Liver (tissue), 9 donors: ENCODE measurements around the gene LHX8. TPM values are rescaled to one million over a fixed set of nuclear protein-coding genes. Genes with fewer than 3 reads are reported as not detected.

Experiments used
- DNase-seq: peaks from one replicate; pipeline ENCODE4 v3.0.0-alpha.2; 2017; ENCODE audit warnings: low spot score
- H3K27ac ChIP-seq, 2 donors: one replicate each; pipeline ENCODE4 v1.7.0; 2013; ENCODE audit warnings: inconsistent platforms in 2 of 2, low read length in 2 of 2, control low read depth in 1 of 2, low read depth in 1 of 2, mild to moderate bottlenecking in 1 of 2
- H3K27me3 ChIP-seq, 4 donors: one replicate each; pipeline versions ENCODE4 v1.6.1 to v1.7.0; 2013; ENCODE audit warnings: low read length in 3 of 4, inconsistent platforms in 1 of 4, mild to moderate bottlenecking in 1 of 4, moderate library complexity in 1 of 4; ENCODE audit not compliant: control insufficient read depth in 4 of 4, insufficient read depth in 4 of 4
- H3K36me3 ChIP-seq, 4 donors: one replicate each; pipeline versions ENCODE4 v1.6.1 to v1.7.0; 2013; ENCODE audit warnings: low read length in 3 of 4, mild to moderate bottlenecking in 3 of 4, low read depth in 1 of 4, moderate library complexity in 1 of 4; ENCODE audit not compliant: control insufficient read depth in 4 of 4, insufficient read depth in 3 of 4
- H3K4me1 ChIP-seq, 4 donors: one replicate each; pipeline versions ENCODE4 v1.6.1 to v1.7.0; 2013; ENCODE audit warnings: low read length in 3 of 4, mild to moderate bottlenecking in 3 of 4, moderate library complexity in 1 of 4; ENCODE audit not compliant: control insufficient read depth in 4 of 4, insufficient read depth in 4 of 4
- H3K4me3 ChIP-seq, 3 donors: one replicate each; pipeline versions ENCODE4 v1.6.1 to v1.7.0; 2013; ENCODE audit warnings: low read length in 3 of 3, control low read depth in 1 of 3, low read depth in 1 of 3, mild to moderate bottlenecking in 1 of 3
- H3K9ac ChIP-seq, 2 donors: one replicate each; pipeline ENCODE4 v1.7.0; 2013; ENCODE audit warnings: low read length in 2 of 2, mild to moderate bottlenecking in 2 of 2, moderate library complexity in 2 of 2, control low read depth in 1 of 2, low read depth in 1 of 2
- H3K9me3 ChIP-seq, 4 donors: one replicate each; pipeline versions ENCODE4 v1.6.1 to v1.7.0; 2013; ENCODE audit warnings: low read length in 3 of 4; ENCODE audit not compliant: control insufficient read depth in 4 of 4
- FOXA2 ChIP-seq: IDR thresholded peaks from 2 replicates; pipeline ENCODE4 v1.6.1; 2016; ENCODE audit warnings: antibody characterized with exemption
- GABPA ChIP-seq, 2 donors: IDR thresholded peaks in 1 of 2; conservative IDR thresholded peaks in 1 of 2; 2 replicates each; pipeline ENCODE4 v1.6.1; 2016; ENCODE audit warnings: antibody characterized with exemption in 2 of 2, mild to moderate bottlenecking in 1 of 2, moderate library complexity in 1 of 2
- HNF4A ChIP-seq, 2 donors: conservative IDR thresholded peaks; 2 replicates each; pipeline ENCODE4 v1.6.1; 2016; ENCODE audit warnings: antibody characterized with exemption in 2 of 2, mild to moderate bottlenecking in 2 of 2
- HNF4G ChIP-seq: IDR thresholded peaks from 2 replicates; pipeline ENCODE4 v1.6.1; 2016; ENCODE audit warnings: antibody characterized with exemption
- RXRA ChIP-seq, 2 donors: IDR thresholded peaks; 2 replicates each; pipeline ENCODE4 v1.6.1; 2017 to 2018; ENCODE audit warnings: antibody characterized with exemption in 2 of 2, mild to moderate bottlenecking in 1 of 2
- SP1 ChIP-seq: IDR thresholded peaks from 2 replicates; pipeline ENCODE4 v1.6.1; 2018; ENCODE audit warnings: antibody characterized with exemption, mild to moderate bottlenecking
- TAF1 ChIP-seq: conservative IDR thresholded peaks from 2 replicates; pipeline ENCODE4 v1.6.1; 2016; ENCODE audit warnings: antibody characterized with exemption, mild to moderate bottlenecking
- YY1 ChIP-seq: IDR thresholded peaks from 2 replicates; pipeline ENCODE4 v1.6.1; 2016; ENCODE audit warnings: antibody characterized with exemption, mild to moderate bottlenecking
- WGBS: extraction: QIAGEN DNeasy Blood & Tissue Kit; methylation state at CpG from one replicate; pipeline ENCODE4 v1.1.7; 2013; 5-methylcytosine and 5-hydroxymethylcytosine counted together
- polyA plus RNA-seq, 2 donors: library from polyadenylated mRNA; stranded (reverse) in 1 of 2; unstranded in 1 of 2; fragments of 200-250 nt in 1 of 2; fragments of >200 nt in 1 of 2; fragmentation: Nextera tagmentation in 1 of 2; extraction: Ambion mirVana in 1 of 2; gene quantifications; one replicate each; pipeline versions ENCODE4 v1.2.1 to v1.2.3, GENCODE V29; 2013 to 2015
- total RNA-seq, 2 donors: library from RNA; depleted of rRNA; stranded (reverse); fragments of >200 nt; gene quantifications; one replicate each; pipeline ENCODE4 v1.2.3, GENCODE V29; 2014
- TF ChIP-seq, protein P1 (sequence below): IDR thresholded peaks from 2 replicates; pipeline ENCODE4 v1.6.1; 2016; ENCODE audit warnings: antibody characterized with exemption, mild to moderate bottlenecking
- TF ChIP-seq, protein P2 (sequence below): fragments of 150-350 bp; IDR thresholded peaks from 2 replicates; pipeline ENCODE4 v1.5.1; 2017; ENCODE audit warnings: improper control_type of control experiment, low read depth, low read length; ENCODE audit not compliant: missing input control
- TF ChIP-seq, protein P3 (sequence below): IDR thresholded peaks from 2 replicates; pipeline ENCODE4 v1.6.1; 2016; ENCODE audit warnings: antibody characterized with exemption
- donor health status: healthy.
- donor health status: healthy.
- donor health status: healthy.
- donor health status: healthy.
- donor health status: healthy.

LHX8 gene
- total and polyA plus RNA-seq, 4 donors, result not detected

DNA sequence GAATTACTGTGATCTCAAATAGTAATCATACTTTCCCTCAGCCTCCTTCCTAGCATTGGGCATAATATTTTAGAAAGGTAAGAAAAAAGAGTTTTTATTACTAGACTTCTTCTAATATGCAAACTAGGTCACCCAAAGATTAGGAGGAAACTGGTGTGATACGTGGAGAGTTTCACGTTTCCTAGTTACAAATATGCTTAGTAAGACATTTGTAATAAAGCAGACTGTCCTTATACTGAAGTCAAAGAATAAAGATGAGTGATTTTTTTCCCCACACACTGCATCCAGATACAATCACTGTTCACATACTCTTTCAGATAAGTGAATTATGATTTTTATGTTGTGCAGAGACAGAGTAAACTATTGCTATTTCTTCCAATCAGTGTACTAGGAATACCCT lies 17.9 kb downstream of the LHX8 start:
- Histone ChIP-seq H3K36me3 (no peaks in the 10 kb centered on the region), H3K9ac (no peak overlapping the region), H3K4me1 (no peaks in the 10 kb centered on the region), H3K27ac (no peak overlapping the region), H3K27me3 (peaks cover 0 to 2% (median 0%) of the 10 kb centered on the region in 4 donors), H3K4me3 (no peak overlapping the region), H3K9me3 (no peaks in the 10 kb centered on the region)
- DNase-seq, result no peak
- WGBS, result 66% methylated on average over 2 of the region's 2 CpGs
- TF ChIP-seq, protein P1, sequence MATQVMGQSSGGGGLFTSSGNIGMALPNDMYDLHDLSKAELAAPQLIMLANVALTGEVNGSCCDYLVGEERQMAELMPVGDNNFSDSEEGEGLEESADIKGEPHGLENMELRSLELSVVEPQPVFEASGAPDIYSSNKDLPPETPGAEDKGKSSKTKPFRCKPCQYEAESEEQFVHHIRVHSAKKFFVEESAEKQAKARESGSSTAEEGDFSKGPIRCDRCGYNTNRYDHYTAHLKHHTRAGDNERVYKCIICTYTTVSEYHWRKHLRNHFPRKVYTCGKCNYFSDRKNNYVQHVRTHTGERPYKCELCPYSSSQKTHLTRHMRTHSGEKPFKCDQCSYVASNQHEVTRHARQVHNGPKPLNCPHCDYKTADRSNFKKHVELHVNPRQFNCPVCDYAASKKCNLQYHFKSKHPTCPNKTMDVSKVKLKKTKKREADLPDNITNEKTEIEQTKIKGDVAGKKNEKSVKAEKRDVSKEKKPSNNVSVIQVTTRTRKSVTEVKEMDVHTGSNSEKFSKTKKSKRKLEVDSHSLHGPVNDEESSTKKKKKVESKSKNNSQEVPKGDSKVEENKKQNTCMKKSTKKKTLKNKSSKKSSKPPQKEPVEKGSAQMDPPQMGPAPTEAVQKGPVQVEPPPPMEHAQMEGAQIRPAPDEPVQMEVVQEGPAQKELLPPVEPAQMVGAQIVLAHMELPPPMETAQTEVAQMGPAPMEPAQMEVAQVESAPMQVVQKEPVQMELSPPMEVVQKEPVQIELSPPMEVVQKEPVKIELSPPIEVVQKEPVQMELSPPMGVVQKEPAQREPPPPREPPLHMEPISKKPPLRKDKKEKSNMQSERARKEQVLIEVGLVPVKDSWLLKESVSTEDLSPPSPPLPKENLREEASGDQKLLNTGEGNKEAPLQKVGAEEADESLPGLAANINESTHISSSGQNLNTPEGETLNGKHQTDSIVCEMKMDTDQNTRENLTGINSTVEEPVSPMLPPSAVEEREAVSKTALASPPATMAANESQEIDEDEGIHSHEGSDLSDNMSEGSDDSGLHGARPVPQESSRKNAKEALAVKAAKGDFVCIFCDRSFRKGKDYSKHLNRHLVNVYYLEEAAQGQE, result no peak
- no peak for TF ChIP-seq FOXA2
- no peak for TF ChIP-seq RXRA (IDR thresholded peaks at IDR 0.05)
- TF ChIP-seq TAF1, result no peak

DNA sequence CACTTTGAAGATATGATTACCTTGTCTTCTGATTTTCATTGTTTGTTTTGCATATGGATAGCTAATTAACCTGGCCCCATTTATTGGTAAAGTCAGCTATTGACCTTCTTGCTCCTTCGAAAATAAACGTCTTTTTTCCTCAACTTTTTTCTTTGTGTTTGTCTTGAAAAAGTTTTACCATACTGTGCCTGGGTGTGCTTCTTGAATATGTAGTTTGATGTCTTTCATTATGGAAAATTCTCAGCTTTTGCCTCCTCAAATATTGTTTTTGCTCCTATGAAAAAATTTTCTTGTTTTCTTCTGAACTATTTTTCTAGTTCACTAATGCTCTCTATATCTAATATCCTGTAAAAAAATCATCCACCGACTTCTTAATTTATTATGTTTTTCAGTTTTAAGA lies 25.0 kb downstream of the LHX8 start:
- no peaks in the 10 kb centered on the region for H3K4me1 ChIP-seq
- 79% methylated on average over 3 of the region's 3 CpGs for WGBS
- TF ChIP-seq, protein P2, sequence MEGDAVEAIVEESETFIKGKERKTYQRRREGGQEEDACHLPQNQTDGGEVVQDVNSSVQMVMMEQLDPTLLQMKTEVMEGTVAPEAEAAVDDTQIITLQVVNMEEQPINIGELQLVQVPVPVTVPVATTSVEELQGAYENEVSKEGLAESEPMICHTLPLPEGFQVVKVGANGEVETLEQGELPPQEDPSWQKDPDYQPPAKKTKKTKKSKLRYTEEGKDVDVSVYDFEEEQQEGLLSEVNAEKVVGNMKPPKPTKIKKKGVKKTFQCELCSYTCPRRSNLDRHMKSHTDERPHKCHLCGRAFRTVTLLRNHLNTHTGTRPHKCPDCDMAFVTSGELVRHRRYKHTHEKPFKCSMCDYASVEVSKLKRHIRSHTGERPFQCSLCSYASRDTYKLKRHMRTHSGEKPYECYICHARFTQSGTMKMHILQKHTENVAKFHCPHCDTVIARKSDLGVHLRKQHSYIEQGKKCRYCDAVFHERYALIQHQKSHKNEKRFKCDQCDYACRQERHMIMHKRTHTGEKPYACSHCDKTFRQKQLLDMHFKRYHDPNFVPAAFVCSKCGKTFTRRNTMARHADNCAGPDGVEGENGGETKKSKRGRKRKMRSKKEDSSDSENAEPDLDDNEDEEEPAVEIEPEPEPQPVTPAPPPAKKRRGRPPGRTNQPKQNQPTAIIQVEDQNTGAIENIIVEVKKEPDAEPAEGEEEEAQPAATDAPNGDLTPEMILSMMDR, result no peak
- no peak for TF ChIP-seq GABPA (IDR thresholded peaks at IDR 0.05 in 1 of 2, conservative IDR thresholded peaks at IDR 0.05 in 1 of 2)
- TF ChIP-seq HNF4A (conservative IDR thresholded peaks at IDR 0.05), result no peak
- H3K36me3 ChIP-seq, result no peaks in the 10 kb centered on the region
- no peak overlapping the region for H3K9ac ChIP-seq
- no peaks in the 10 kb centered on the region for H3K9me3 ChIP-seq
- no peak overlapping the region for H3K4me3 ChIP-seq
- DNase-seq, result no peak
- no peak overlapping the region for H3K27ac ChIP-seq
- H3K27me3 ChIP-seq, result no peaks in the 10 kb centered on the region

DNA sequence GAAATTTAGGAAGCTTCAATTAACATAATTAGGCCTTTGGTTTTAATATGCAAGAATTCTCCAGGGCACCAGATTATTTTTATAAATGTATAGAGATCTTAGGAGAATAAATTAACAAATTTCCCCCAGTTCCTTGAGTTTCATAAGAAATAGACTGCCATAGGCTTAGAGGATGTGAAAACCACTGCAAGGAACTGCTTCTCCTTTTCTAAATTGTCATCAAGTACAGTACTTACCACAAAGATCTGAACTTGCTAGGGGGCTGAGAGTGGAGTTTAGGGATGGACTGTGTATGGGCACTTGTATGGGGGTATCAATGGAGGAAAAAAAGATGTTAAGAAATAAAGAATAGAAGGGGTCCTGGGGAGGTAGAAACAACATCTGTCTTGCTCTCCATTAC lies 31.1 kb downstream of the LHX8 start:
- H3K4me3 ChIP-seq, result no peak overlapping the region
- DNase-seq, result no peak
- no peak overlapping the region for H3K9ac ChIP-seq
- no peaks in the 10 kb centered on the region for H3K27me3 ChIP-seq
- H3K27ac ChIP-seq, result no peak overlapping the region
- no peaks in the 10 kb centered on the region for H3K9me3 ChIP-seq
- peaks cover 2 to 10% (median 7%) of the 10 kb centered on the region in 4 donors for H3K4me1 ChIP-seq
- H3K36me3 ChIP-seq, result no peaks in the 10 kb centered on the region
- TF ChIP-seq SP1, result no peak
- TF ChIP-seq, protein P3, sequence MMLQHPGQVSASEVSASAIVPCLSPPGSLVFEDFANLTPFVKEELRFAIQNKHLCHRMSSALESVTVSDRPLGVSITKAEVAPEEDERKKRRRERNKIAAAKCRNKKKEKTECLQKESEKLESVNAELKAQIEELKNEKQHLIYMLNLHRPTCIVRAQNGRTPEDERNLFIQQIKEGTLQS, result no peak
- no peak for TF ChIP-seq YY1
- TF ChIP-seq HNF4A (conservative IDR thresholded peaks at IDR 0.05), result no peak
- no peak for TF ChIP-seq FOXA2
- TF ChIP-seq TAF1, result no peak
- TF ChIP-seq RXRA (IDR thresholded peaks at IDR 0.05), result no peak
- TF ChIP-seq, protein P2, result no peak
- TF ChIP-seq HNF4G, result no peak
- TF ChIP-seq, protein P1, result no peak
